CD4-positive, alpha-beta memory T cell (primary cell): ENCODE data around the gene PTH2R. TPM values are rescaled to one million over a fixed set of nuclear protein-coding genes. Genes with fewer than 3 reads are reported as not detected.
A peak's percentile ranks its signal among the peaks of the same experiment; 100 is the strongest.
"Not testable (repeated sequence)": the region's sequence is repeated elsewhere in the genome, so short reads cannot be mapped to it uniquely, and the experiment has no call there.

ENCODE experiments used
- CTCF ChIA-PET: fragments of 350-600 bp; sonication (Branson Sonifier 250); formaldehyde crosslinking; loops from one replicate; lab custom pipeline; 2021; ENCODE audit warnings: inconsistent platforms; ENCODE audit not compliant: partially characterized antibody; lab: Charles Lee
- POLR2A ChIA-PET: fragments of 350-600 bp; sonication (Branson Sonifier 250); formaldehyde crosslinking; loops from one replicate; lab custom pipeline; 2021; ENCODE audit not compliant: partially characterized antibody; lab: Charles Lee
- DNase-seq, 5 donors: peaks; one replicate each; pipeline versions ENCODE4 v3.0.0 to v3.0.0-alpha.2; 2020 to 2022; ENCODE audit warnings: mixed read lengths in 1 of 5
- H3K27ac ChIP-seq: one replicate; pipeline ENCODE4 v1.7.0; 2013; ENCODE audit warnings: low read depth, low read length
- H3K27me3 ChIP-seq: 2 replicates; pipeline ENCODE4 v1.7.0; 2013; ENCODE audit warnings: mild to moderate bottlenecking, low read length, moderate library complexity; ENCODE audit not compliant: insufficient read depth
- H3K36me3 ChIP-seq: 2 replicates; pipeline ENCODE4 v1.7.0; 2013; ENCODE audit warnings: mild to moderate bottlenecking, low read length, moderate library complexity; ENCODE audit not compliant: insufficient read depth
- H3K4me1 ChIP-seq: 2 replicates; pipeline ENCODE4 v1.7.0; 2013; ENCODE audit warnings: mild to moderate bottlenecking, low read length, moderate library complexity; ENCODE audit not compliant: insufficient read depth
- H3K4me3 ChIP-seq, 2 donors: one replicate each; pipeline ENCODE4 v1.7.0; 2013; ENCODE audit warnings: low read length in 2 of 2, mild to moderate bottlenecking in 1 of 2
- H3K9me3 ChIP-seq, 2 donors: one replicate each; pipeline ENCODE4 v1.7.0; 2013; ENCODE audit warnings: low read length in 2 of 2, control low read depth in 1 of 2; ENCODE audit not compliant: control insufficient read depth in 1 of 2
- H3K27ac Mint-ChIP-seq, 7 donors: one replicate each; pipeline ENCODE4 v1.8.0; 2020 to 2021; ENCODE audit warnings: mixed read lengths in 7 of 7, mild to moderate bottlenecking in 6 of 7, inconsistent platforms in 3 of 7, moderate library complexity in 3 of 7
- H3K27me3 Mint-ChIP-seq, 2 donors: one replicate each; pipeline ENCODE4 v1.8.0; 2020 to 2021; ENCODE audit warnings: mixed read lengths in 2 of 2
- H3K36me3 Mint-ChIP-seq, 2 donors: one replicate each; pipeline ENCODE4 v1.8.0; 2020 to 2021; ENCODE audit warnings: mixed read lengths in 2 of 2, inconsistent platforms in 1 of 2, mild to moderate bottlenecking in 1 of 2
- H3K4me1 Mint-ChIP-seq, 4 donors: one replicate each; pipeline ENCODE4 v1.8.0; 2020 to 2021; ENCODE audit warnings: mixed read lengths in 4 of 4, mild to moderate bottlenecking in 1 of 4
- H3K4me3 Mint-ChIP-seq, 8 donors: one replicate each; pipeline ENCODE4 v1.8.0; 2020 to 2021; ENCODE audit warnings: mixed read lengths in 8 of 8, mild to moderate bottlenecking in 7 of 8, moderate library complexity in 6 of 8, inconsistent platforms in 3 of 8
- H3K9me3 Mint-ChIP-seq, 8 donors: one replicate each; pipeline ENCODE4 v1.8.0; 2020 to 2021; ENCODE audit warnings: mixed read lengths in 8 of 8, mild to moderate bottlenecking in 5 of 8, inconsistent platforms in 3 of 8, moderate library complexity in 1 of 8
- intact Hi-C: fragments of 100-400 bp; cut with micrococcal nuclease; formaldehyde crosslinking; loops from one replicate; pipeline ENCODE4 v1.15.1; 2023
- polyA plus RNA-seq, 2 donors: library from polyadenylated mRNA; unstranded; fragments of 300-500 nt; fragmentation: Illumina TruSeq; gene quantifications; one replicate each; pipeline ENCODE4 v1.2.3, GENCODE V29; 2021
- total RNA-seq, 2 experiments: library from RNA; stranded (reverse); gene quantifications; one replicate each; pipeline ENCODE4 v1.2.3, GENCODE V29; 2021

The PTH2R gene
- total and polyA plus RNA-seq, 4 experiments from 2014 or later: 0.17 TPM; not detected in 3

DNA sequence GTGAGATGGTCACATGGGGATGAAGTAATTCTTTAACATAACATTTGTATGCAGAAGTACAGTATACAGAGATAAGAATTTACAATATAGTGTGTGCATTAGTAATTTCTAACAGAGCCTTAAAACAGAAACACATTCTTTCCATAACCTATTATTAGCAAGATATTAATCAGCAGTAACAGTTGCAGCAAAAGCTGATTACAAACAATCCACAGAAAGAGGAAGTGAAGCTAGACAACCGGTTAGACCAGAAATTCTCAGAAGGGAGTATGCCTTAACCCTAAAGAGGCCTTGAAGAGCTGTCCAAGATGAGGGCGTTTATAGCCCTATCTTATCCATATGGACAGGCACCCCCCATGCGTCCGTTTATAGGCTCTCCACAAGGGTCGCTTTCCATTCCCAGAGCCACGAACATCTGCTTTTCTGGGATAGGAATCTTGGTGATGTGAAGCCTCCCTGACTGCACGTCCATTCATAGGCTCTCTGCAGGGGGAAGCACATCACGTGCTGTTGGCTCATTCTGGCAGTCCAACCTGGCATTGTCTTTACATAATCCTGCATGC, 75.9 kb downstream of the PTH2R start:
- H3K4me1 ChIP-seq, H3K36me3 Mint-ChIP-seq, POLR2A ChIA-PET, H3K9me3 ChIP-seq, H3K27me3 ChIP-seq, H3K27me3 Mint-ChIP-seq, H3K4me3 ChIP-seq, H3K27ac Mint-ChIP-seq, DNase-seq, H3K36me3 ChIP-seq, H3K4me1 Mint-ChIP-seq, CTCF ChIA-PET, intact Hi-C loops, H3K27ac ChIP-seq: not testable (repeated sequence)
- Mint-ChIP-seq H3K4me3 (peak overlapping the region in 1 of 8 donors; percentile 15), H3K9me3 (peaks cover 4 to 18% (median 8%) of the 10 kb centered on the region in 8 donors)

DNA sequence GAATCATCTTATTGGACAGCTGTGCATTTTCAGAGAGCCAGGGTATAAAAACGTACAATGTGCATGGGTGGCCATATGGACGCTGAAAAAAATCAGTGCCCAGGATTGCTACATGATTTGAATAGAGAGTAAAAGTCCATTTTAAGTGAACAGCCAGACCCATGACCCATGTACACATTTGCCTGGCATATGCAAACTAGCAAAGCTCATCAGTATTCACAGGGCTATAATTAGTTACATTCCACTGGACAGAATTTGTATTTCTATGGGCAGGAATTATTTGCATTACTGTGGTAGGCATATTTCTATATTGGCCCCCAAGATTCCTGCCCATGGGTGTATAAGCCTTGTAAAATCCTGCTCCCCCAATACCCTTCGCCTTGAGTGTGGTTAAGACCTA, 78.8 kb downstream of the PTH2R start:
- no peaks in the 10 kb centered on the region for H3K4me1 Mint-ChIP-seq
- H3K36me3 ChIP-seq: no peaks in the 10 kb centered on the region
- ChIA-PET CTCF (no interaction called here), POLR2A (no interaction called here)
- H3K4me3 Mint-ChIP-seq: no peak overlapping the region
- peaks cover 0 to 1% of the 10 kb centered on the region in 2 donors for H3K27me3 Mint-ChIP-seq
- H3K27ac ChIP-seq: no peak overlapping the region
- intact Hi-C loops: no loop called here
- no peak overlapping the region for H3K27ac Mint-ChIP-seq
- H3K27me3 ChIP-seq: no peaks in the 10 kb centered on the region
- H3K4me1 ChIP-seq: no peaks in the 10 kb centered on the region
- H3K4me3 ChIP-seq: no peak overlapping the region
- no peaks in the 10 kb centered on the region for H3K9me3 ChIP-seq
- peaks cover 4 to 18% (median 8%) of the 10 kb centered on the region in 8 donors for H3K9me3 Mint-ChIP-seq
- no peak for DNase-seq
- H3K36me3 Mint-ChIP-seq: peaks cover 0 to 3% of the 10 kb centered on the region in 2 donors

DNA sequence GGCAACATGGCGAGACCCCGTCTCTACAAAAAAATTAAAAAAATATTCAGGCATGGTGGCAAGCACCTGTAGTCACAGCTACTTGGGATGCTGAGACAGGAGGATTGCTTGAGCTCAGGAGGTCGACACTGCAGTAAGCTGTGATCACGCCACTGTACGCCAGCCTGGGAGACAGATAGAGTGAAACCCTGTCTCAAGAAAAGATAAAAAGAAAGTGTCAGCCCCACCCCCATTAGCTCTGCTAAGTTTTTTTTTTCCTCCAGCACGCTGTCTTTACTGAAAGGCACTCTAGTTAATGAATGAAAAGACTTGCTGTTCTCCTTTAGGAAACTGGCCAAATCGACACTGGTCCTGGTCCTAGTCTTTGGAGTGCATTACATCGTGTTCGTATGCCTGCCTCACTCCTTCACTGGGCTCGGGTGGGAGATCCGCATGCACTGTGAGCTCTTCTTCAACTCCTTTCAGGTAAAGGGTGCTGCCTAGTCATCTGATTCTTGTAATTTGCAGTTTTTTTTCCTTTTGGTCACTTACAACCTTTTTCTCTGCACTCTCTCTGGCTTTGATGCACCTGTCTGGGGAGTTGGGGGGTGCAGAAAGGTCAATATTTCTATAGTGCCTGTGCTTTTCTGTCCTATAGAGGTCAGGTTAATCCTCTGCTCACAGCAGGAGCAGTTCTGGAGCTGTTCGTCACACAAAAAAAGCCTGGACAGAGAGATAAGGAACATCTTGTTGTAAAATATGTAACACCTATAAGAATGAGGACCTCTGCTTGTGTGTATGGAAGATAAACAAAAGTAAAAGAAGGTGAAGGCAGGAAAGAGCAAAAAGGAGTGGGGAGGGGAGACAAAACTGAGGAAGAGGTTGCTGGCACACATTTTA, 82.3 kb downstream of the PTH2R start:
- H3K27ac Mint-ChIP-seq: no peak overlapping the region
- Histone ChIP-seq H3K36me3 (no peaks in the 10 kb centered on the region), H3K4me3 (no peak overlapping the region), H3K27me3 (no peaks in the 10 kb centered on the region), H3K9me3 (no peaks in the 10 kb centered on the region), H3K4me1 (no peaks in the 10 kb centered on the region), H3K27ac (no peak overlapping the region)
- peaks cover 0 to 2% of the 10 kb centered on the region in 2 donors for H3K27me3 Mint-ChIP-seq
- ChIA-PET POLR2A (no interaction called here), CTCF (no interaction called here)
- H3K9me3 Mint-ChIP-seq: peaks cover 0 to 5% (median 3%) of the 10 kb centered on the region in 8 donors
- H3K36me3 Mint-ChIP-seq: peaks cover 0 to 3% of the 10 kb centered on the region in 2 donors
- H3K4me1 Mint-ChIP-seq: no peaks in the 10 kb centered on the region
- DNase-seq: no peak
- intact Hi-C loops: no loop called here
- H3K4me3 Mint-ChIP-seq: no peak overlapping the region

DNA sequence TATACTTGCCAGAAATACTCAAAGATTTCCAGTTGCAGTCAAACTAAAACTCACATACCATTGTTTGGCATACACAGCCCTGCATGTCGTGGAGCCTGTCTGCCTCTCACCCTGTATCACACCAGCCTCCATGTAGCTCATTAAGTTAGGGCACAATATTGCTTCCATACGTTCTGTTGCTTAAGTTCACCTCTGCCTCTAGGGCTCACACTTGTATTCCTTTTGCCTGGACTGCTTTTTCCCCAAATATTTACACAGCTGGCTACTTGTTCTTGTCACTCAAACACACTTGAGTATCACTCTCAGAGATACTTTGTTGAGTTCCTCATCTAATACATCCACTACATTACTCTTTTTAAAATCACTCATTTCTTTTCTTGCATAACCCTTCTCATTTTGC, 83.1 kb downstream of the PTH2R start:
- H3K4me3 Mint-ChIP-seq: no peak overlapping the region
- no peak overlapping the region for H3K27ac Mint-ChIP-seq
- no peaks in the 10 kb centered on the region for H3K4me1 Mint-ChIP-seq
- peaks cover 0 to 2% of the 10 kb centered on the region in 2 donors for H3K27me3 Mint-ChIP-seq
- Histone ChIP-seq H3K36me3 (no peaks in the 10 kb centered on the region), H3K27ac (no peak overlapping the region), H3K27me3 (no peaks in the 10 kb centered on the region), H3K9me3 (no peaks in the 10 kb centered on the region), H3K4me3 (no peak overlapping the region), H3K4me1 (no peaks in the 10 kb centered on the region)
- peaks cover 0 to 5% (median under 1%) of the 10 kb centered on the region in 8 donors for H3K9me3 Mint-ChIP-seq
- intact Hi-C loops: no loop called here
- DNase-seq: no peak
- H3K36me3 Mint-ChIP-seq: no peaks in the 10 kb centered on the region
- ChIA-PET CTCF (no interaction called here), POLR2A (no interaction called here)

DNA sequence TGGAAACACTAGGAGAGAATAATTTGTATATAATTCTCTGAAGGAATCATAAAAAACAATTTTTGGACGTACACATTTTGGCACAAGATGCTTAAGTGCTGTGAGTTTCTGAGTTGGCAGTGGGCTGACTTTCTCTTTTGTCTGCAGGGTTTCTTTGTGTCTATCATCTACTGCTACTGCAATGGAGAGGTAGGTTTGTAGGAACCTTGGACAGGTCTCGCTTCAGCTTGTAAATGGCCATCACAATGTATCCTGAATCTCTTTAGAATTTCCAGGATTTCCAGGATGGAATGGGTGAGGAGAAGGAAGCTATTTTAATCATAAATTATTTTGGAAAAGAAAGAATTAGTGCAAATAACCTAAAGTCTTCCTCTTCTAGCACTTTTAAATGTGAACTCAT, 83.9 kb downstream of the PTH2R start:
- Mint-ChIP-seq H3K4me1 (peaks cover 0 to 1% (median 0%) of the 10 kb centered on the region in 4 donors), H3K27ac (no peak overlapping the region), H3K4me3 (no peak overlapping the region), H3K36me3 (no peaks in the 10 kb centered on the region), H3K27me3 (peaks cover 0 to 2% of the 10 kb centered on the region in 2 donors), H3K9me3 (peaks cover 0 to 5% (median 0%) of the 10 kb centered on the region in 8 donors)
- intact Hi-C loops: no loop called here
- no peaks in the 10 kb centered on the region for H3K9me3 ChIP-seq
- no peak overlapping the region for H3K4me3 ChIP-seq
- ChIA-PET POLR2A (no interaction called here), CTCF (no interaction called here)
- DNase-seq: no peak
- H3K36me3 ChIP-seq: no peaks in the 10 kb centered on the region
- H3K4me1 ChIP-seq: no peaks in the 10 kb centered on the region
- no peaks in the 10 kb centered on the region for H3K27me3 ChIP-seq
- no peak overlapping the region for H3K27ac ChIP-seq

DNA sequence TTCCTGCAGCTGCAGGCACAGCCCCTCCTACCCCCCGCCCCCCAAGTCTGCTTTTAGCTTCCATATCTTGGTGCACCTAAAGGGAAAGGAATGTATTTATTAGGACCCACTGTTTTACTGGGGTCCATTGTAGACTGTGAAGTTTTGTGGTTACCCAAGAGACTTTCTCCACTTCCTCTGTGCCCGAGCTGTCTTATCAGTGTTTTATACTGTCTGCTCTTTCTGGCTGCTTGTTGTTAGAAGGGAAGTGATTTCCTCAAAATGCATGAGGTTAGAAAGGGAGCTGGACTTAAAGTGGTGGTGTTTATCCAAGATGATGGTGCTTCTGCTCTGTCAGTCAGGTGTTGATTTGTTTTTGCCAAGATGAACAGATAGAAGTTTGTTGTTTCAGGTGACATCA, 85.0 kb downstream of the PTH2R start:
- Histone ChIP-seq H3K4me1 (no peaks in the 10 kb centered on the region), H3K4me3 (no peak overlapping the region), H3K27ac (no peak overlapping the region), H3K27me3 (no peaks in the 10 kb centered on the region), H3K36me3 (no peaks in the 10 kb centered on the region), H3K9me3 (no peaks in the 10 kb centered on the region)
- H3K4me3 Mint-ChIP-seq: no peak overlapping the region
- peaks cover 0 to 2% (median 0%) of the 10 kb centered on the region in 8 donors for H3K9me3 Mint-ChIP-seq
- ChIA-PET CTCF (no interaction called here), POLR2A (no interaction called here)
- H3K27ac Mint-ChIP-seq: no peak overlapping the region
- peaks cover 0 to 1% (median 0%) of the 10 kb centered on the region in 4 donors for H3K4me1 Mint-ChIP-seq
- H3K36me3 Mint-ChIP-seq: no peaks in the 10 kb centered on the region
- intact Hi-C loops: no loop called here
- no peak for DNase-seq
- H3K27me3 Mint-ChIP-seq: peaks cover 0 to 2% of the 10 kb centered on the region in 2 donors

DNA sequence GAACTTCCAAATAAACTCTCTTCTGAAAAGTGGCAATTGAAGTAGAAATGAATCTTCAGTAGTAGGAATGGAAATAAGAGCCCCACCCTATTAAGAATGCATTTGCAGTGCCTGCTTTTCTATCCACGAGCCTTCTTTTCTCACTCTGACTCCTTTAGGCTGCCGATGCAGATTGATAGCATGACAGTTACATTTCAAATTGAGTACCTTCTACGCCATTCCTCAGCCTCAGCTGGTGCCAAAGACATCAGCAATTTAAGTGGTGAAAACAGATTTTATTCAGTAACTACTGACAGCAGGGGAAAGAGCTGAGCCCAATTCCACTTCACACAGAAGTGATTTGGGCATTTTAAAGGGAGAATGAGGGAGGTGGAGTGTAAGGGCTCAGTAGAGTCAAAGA, 85.5 kb downstream of the PTH2R start:
- H3K27ac ChIP-seq: no peak overlapping the region
- Mint-ChIP-seq H3K36me3 (no peaks in the 10 kb centered on the region), H3K27ac (no peak overlapping the region), H3K9me3 (peaks cover 0 to 2% (median 0%) of the 10 kb centered on the region in 8 donors), H3K27me3 (peaks cover 0 to 2% of the 10 kb centered on the region in 2 donors), H3K4me3 (no peak overlapping the region), H3K4me1 (peaks cover 0 to 1% (median 0%) of the 10 kb centered on the region in 4 donors)
- no peak for DNase-seq
- H3K27me3 ChIP-seq: no peaks in the 10 kb centered on the region
- intact Hi-C loops: no loop called here
- no peaks in the 10 kb centered on the region for H3K36me3 ChIP-seq
- no peaks in the 10 kb centered on the region for H3K4me1 ChIP-seq
- ChIA-PET POLR2A (no interaction called here), CTCF (no interaction called here)
- H3K4me3 ChIP-seq: no peak overlapping the region
- no peaks in the 10 kb centered on the region for H3K9me3 ChIP-seq
